IPS-15b (cell line): Measurements from ENCODE around the gene IGFL2.
"Not testable (repeated sequence)": the region's sequence is repeated elsewhere in the genome, so short reads cannot be mapped to it uniquely, and the experiment has no call there.

Experiments
- H3K27me3 ChIP-seq: one replicate; pipeline ENCODE4 v1.6.1; 2013; ENCODE audit warnings: low read length; ENCODE audit not compliant: control insufficient read depth, insufficient read depth
- H3K36me3 ChIP-seq: one replicate; pipeline ENCODE4 v1.6.1; 2013; ENCODE audit warnings: low read length; ENCODE audit not compliant: control insufficient read depth, insufficient read depth
- H3K4me1 ChIP-seq: one replicate; pipeline ENCODE4 v1.6.1; 2013; ENCODE audit warnings: mild to moderate bottlenecking, low read length; ENCODE audit not compliant: control insufficient read depth, insufficient read depth
- H3K4me3 ChIP-seq: one replicate; pipeline ENCODE4 v1.5.1; 2013; ENCODE audit warnings: low read depth, low read length
- H3K9ac ChIP-seq: one replicate; pipeline ENCODE4 v1.6.1; 2013; ENCODE audit warnings: low read depth, mild to moderate bottlenecking, low read length
- H3K9me3 ChIP-seq: one replicate; pipeline ENCODE4 v1.6.1; 2013; ENCODE audit warnings: mild to moderate bottlenecking, low read length; ENCODE audit not compliant: control insufficient read depth, insufficient read depth

IGFL2 gene

GRCh38 chr19:46144756-46145155, 3.3 kb upstream of the IGFL2 start:
- Histone ChIP-seq H3K9ac (no peak overlapping the region), H3K27me3 (no peaks in the 10 kb centered on the region), H3K9me3 (no peaks in the 10 kb centered on the region), H3K36me3 (no peaks in the 10 kb centered on the region), H3K4me1 (no peaks in the 10 kb centered on the region), H3K4me3 (no peak overlapping the region)

GRCh38 chr19:46147166-46147740, 785 bp upstream of the IGFL2 start:
- no peaks in the 10 kb centered on the region for H3K36me3 ChIP-seq
- no peaks in the 10 kb centered on the region for H3K9me3 ChIP-seq
- no peak overlapping the region for H3K9ac ChIP-seq
- H3K27me3 ChIP-seq, result no peaks in the 10 kb centered on the region
- no peaks in the 10 kb centered on the region for H3K4me1 ChIP-seq
- no peak overlapping the region for H3K4me3 ChIP-seq

GRCh38 chr19:46150606-46151005, 2.6 kb downstream of the IGFL2 start:
- Histone ChIP-seq H3K27me3 (peaks cover 2% of the 10 kb centered on the region), H3K4me1 (no peaks in the 10 kb centered on the region), H3K9me3 (no peaks in the 10 kb centered on the region), H3K4me3 (no peak overlapping the region), H3K9ac (no peak overlapping the region), H3K36me3 (no peaks in the 10 kb centered on the region)

DNA sequence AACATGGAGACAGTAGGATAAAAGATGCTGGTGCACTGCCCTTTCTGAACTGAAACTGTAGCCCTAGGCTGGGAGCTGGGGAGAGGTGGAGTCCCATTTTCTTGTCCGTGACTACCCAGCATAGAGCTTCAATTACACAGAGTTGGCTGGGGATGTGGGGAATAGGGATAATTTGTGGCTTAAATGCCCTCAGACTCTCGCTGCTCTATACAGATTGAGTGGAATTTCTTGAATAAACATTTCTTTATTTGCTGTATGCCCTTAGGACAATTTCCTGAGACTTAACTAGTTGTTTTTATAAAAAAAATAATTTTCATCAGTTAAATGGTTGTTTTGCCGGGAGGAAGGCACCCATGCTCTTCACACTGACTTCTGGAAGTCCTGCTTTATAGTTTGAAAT, 7.2 kb downstream of the IGFL2 start:
- Histone ChIP-seq H3K27me3 (peaks cover 2% of the 10 kb centered on the region), H3K9ac (no peak overlapping the region), H3K4me3 (no peak overlapping the region), H3K4me1 (no peaks in the 10 kb centered on the region), H3K9me3 (no peaks in the 10 kb centered on the region), H3K36me3 (no peaks in the 10 kb centered on the region)

DNA sequence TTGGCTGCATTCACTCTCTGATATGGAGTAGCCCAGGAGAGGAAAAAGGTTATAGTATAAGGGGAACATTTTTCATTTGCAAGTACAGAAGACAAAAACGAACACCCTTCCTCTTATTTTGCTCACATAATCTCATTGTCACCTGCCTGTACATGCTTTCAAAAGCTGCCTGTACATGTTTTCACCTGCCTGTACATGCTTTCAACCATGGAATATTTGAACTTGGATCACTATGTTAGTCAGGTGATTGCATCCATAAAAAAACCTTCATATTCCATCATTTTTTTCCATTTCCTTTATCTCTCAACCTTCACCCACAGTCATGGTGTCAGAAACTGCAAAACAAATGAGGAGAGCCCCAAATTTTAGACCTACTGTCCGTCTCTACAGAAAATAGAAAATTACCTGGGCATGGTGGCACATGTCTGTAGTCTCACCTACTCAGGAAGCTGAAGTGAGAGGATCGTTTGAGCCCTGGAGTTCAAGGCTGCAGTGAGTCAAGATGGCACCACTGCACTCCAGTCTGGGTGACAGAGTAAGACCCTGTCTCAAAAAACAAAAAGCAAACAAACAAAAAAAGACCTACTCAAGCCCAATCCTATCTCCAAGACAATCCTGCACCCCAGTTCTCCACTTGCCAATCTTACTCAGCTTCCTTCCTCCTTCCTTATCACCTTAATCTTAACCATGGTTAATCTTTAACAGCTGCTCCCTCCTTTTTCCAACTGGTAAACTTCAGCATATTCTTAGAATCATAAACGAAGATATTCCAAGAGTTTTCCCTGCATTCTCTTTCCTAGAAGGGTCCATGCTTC, 11.6 kb downstream of the IGFL2 start:
- no peaks in the 10 kb centered on the region for H3K4me1 ChIP-seq
- no peaks in the 10 kb centered on the region for H3K36me3 ChIP-seq
- no peaks in the 10 kb centered on the region for H3K9me3 ChIP-seq
- no peak overlapping the region for H3K4me3 ChIP-seq
- H3K27me3 ChIP-seq, result no peaks in the 10 kb centered on the region
- no peak overlapping the region for H3K9ac ChIP-seq

- no peak overlapping the region for H3K9ac ChIP-seq
- no peaks in the 10 kb centered on the region for H3K36me3 ChIP-seq
- H3K4me3 ChIP-seq, result no peak overlapping the region
- H3K4me1 ChIP-seq, result no peaks in the 10 kb centered on the region
- no peaks in the 10 kb centered on the region for H3K9me3 ChIP-seq
- no peaks in the 10 kb centered on the region for H3K27me3 ChIP-seq
Observed at GRCh38 chr19:46160233-46160775, 12.3 kb downstream of the IGFL2 start.

GRCh38 chr19:46161642-46162257, 13.7 kb downstream of the IGFL2 start:
- H3K4me1 ChIP-seq, H3K36me3 ChIP-seq, H3K27me3 ChIP-seq, H3K9me3 ChIP-seq, H3K4me3 ChIP-seq, H3K9ac ChIP-seq: not testable (repeated sequence)

- no peaks in the 10 kb centered on the region for H3K9me3 ChIP-seq
- H3K4me1 ChIP-seq, result no peaks in the 10 kb centered on the region
Observed at GRCh38 chr19:46162731-46163130, 14.7 kb downstream of the IGFL2 start.

DNA sequence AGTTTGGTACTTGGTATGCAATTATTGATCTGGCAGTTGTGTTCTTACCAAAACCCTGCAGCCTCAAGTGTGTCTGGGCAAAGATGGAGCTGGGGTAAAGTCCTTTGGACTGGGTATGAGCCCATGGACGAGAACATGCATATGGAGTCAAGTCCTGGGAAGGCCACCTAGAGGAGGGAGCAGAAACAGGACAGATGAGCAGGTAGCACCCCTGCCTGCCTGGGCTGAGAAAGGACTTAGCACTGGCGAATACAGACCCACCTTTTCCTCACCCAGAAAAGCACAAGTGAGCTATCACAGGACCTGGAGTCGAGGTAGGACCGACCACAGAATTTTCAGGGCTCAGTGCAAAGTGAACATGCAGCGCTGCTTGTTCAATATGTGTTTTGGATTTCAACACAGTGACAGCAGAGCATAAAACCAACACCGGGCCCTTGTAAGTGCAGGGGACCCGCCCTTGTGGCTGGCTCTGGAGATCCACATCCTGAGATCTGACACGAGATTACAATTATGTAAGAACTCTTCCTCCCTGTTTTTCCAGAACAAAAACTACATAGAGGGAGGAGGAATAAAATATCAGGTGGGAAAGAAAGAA, 25.9 kb downstream of the IGFL2 start:
- Histone ChIP-seq H3K4me3 (no peak overlapping the region), H3K36me3 (no peaks in the 10 kb centered on the region), H3K9ac (no peak overlapping the region), H3K9me3 (peaks cover 9% of the 10 kb centered on the region), H3K4me1 (no peaks in the 10 kb centered on the region), H3K27me3 (no peaks in the 10 kb centered on the region)

More at GRCh38 chr19:46162731-46163130, 14.7 kb downstream of the IGFL2 start:
- H3K27me3 ChIP-seq, result no peaks in the 10 kb centered on the region
- no peak overlapping the region for H3K9ac ChIP-seq
- no peak overlapping the region for H3K4me3 ChIP-seq
- H3K36me3 ChIP-seq, result no peaks in the 10 kb centered on the region

GRCh38 chr19:46176116-46176860, 28.2 kb downstream of the IGFL2 start:
- no peak overlapping the region for H3K9ac ChIP-seq
- no peaks in the 10 kb centered on the region for H3K27me3 ChIP-seq
- H3K36me3 ChIP-seq, result no peaks in the 10 kb centered on the region
- H3K4me1 ChIP-seq, result no peaks in the 10 kb centered on the region
- peaks cover 2% of the 10 kb centered on the region for H3K9me3 ChIP-seq
- H3K4me3 ChIP-seq, result no peak overlapping the region

DNA sequence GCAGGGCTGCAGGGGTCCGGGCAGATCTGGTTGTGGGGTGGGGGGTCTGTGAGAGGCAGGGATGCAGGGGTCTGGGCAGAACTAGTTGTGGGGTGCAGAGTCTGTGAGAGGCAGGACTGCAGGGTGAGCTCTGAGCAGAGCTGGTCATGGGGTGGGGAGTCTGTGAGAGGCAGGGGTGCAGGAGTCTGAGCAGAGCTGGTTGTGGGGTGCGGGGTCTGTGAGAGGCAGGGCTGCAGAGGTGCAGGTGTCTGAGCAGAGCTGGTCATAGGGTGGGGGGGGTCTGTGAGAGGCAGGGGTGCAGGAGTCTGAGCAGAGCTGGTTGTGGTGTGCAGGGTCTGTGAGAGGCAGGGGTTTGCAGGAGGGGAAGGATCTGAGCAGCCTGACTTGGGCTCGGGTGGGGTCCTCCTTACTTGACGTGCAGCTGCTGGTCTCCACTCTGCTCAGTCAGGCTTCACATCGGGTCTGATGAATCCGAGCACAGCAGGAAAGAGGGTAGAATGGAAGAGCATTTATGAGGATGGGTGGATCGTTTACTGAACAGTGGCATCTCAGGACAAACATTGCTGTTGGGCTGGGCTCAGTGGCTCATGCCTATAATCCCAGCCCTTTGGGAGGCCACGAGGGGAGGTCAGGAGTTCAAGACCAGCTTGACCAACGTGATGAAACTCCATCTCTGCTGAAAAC, 31.2 kb downstream of the IGFL2 start:
- Histone ChIP-seq H3K9ac (no peak overlapping the region), H3K4me1 (no peaks in the 10 kb centered on the region), H3K36me3 (no peaks in the 10 kb centered on the region), H3K4me3 (no peak overlapping the region), H3K27me3 (no peaks in the 10 kb centered on the region), H3K9me3 (no peaks in the 10 kb centered on the region)
